Lower lobe of right lung (tissue), 2 donors: ENCODE results near the gene TMEM120A. TPM values are rescaled to one million over a fixed set of nuclear protein-coding genes. Genes with fewer than 3 reads are reported as not detected.

Experiments
- ATAC-seq, 2 donors: fragments of 200-7000 bp; cut with Tn5 transposase; one replicate each; pipeline ENCODE4 v1.9.1; 2020 to 2022; ENCODE audit warnings: mild to moderate bottlenecking in 2 of 2, moderate library complexity in 2 of 2
- DNase-seq: peaks from one replicate; pipeline ENCODE4 v3.0.0-alpha.2; 2020
- H3K27ac ChIP-seq: fragments of 200-600 bp; one replicate; pipeline ENCODE4 v1.8.0; 2022
- H3K27me3 ChIP-seq: fragments of 200-600 bp; one replicate; pipeline ENCODE4 v1.8.0; 2022; ENCODE audit warnings: low read depth
- H3K36me3 ChIP-seq: fragments of 200-600 bp; one replicate; pipeline ENCODE4 v1.8.0; 2022; ENCODE audit warnings: mild to moderate bottlenecking
- H3K4me1 ChIP-seq: fragments of 200-600 bp; one replicate; pipeline ENCODE4 v1.8.0; 2022
- H3K4me3 ChIP-seq: fragments of 200-600 bp; one replicate; pipeline ENCODE4 v1.8.0; 2022; ENCODE audit warnings: mild to moderate bottlenecking
- H3K9me3 ChIP-seq: fragments of 200-600 bp; one replicate; pipeline ENCODE4 v1.8.0; 2022
- CTCF ChIP-seq: fragments of 200-600 bp; IDR thresholded peaks from one replicate; pipeline ENCODE4 v1.8.0; 2022; ENCODE audit warnings: antibody characterized with exemption, mild to moderate bottlenecking
- intact Hi-C: fragments of 100-400 bp; cut with DNase I; formaldehyde crosslinking; loops from one replicate; pipeline ENCODE4 v1.11.0; 2022
- total RNA-seq: library from RNA; stranded (reverse); fragmentation: NEBNext Ultra II Directional; extraction: Animal tissue kit (Norgen Biotek cat#: 25700); gene quantifications from one replicate; pipeline ENCODE4 v1.2.1, GENCODE V29; 2021
- donor health status: DM: no; HTN: yes; CAD: no; lungs with severe emphysema.

Gene TMEM120A
- total RNA-seq, 1 donor from 2014 or later: 42.7 TPM

- intact Hi-C loops: no loop called here
- DNase-seq (no peak), ATAC-seq (no peak)
- no peaks in the 10 kb centered on the region for H3K9me3 ChIP-seq
- no peak overlapping the region for H3K4me3 ChIP-seq
- no peaks in the 10 kb centered on the region for H3K27me3 ChIP-seq
- no peaks in the 10 kb centered on the region for H3K4me1 ChIP-seq
- peaks cover 89% of the 10 kb centered on the region for H3K36me3 ChIP-seq
- TF ChIP-seq CTCF: no peak
- no peak overlapping the region for H3K27ac ChIP-seq
These were observed 12.7 kb downstream of the TMEM120A start for GRCh38 chr7:75981453-75982305.

- Histone ChIP-seq H3K27me3 (no peaks in the 10 kb centered on the region), H3K27ac (no peak overlapping the region), H3K4me1 (no peaks in the 10 kb centered on the region), H3K9me3 (no peaks in the 10 kb centered on the region), H3K36me3 (peaks cover 89% of the 10 kb centered on the region), H3K4me3 (no peak overlapping the region)
- DNase-seq: no peak
- intact Hi-C loops: no loop called here
- no peak for ATAC-seq
- no peak for TF ChIP-seq CTCF
These were observed 13.3 kb downstream of the TMEM120A start for GRCh38 chr7:75981203-75981452.

- TF ChIP-seq CTCF: no peak
- no peak overlapping the region for H3K4me3 ChIP-seq
- intact Hi-C loops: no loop called here
- peaks cover 89% of the 10 kb centered on the region for H3K36me3 ChIP-seq
- no peaks in the 10 kb centered on the region for H3K9me3 ChIP-seq
- H3K27me3 ChIP-seq: no peaks in the 10 kb centered on the region
- no peaks in the 10 kb centered on the region for H3K4me1 ChIP-seq
- H3K27ac ChIP-seq: no peak overlapping the region
- DNase-seq: no peak
- no peak for ATAC-seq
These were observed 13.8 kb downstream of the TMEM120A start for GRCh38 chr7:75980430-75981202.

GRCh38 chr7:75979759-75980429 lies 14.5 kb downstream of the TMEM120A start:
- ATAC-seq (peak in 1 of 2 donors; percentile 4), DNase-seq (no peak)
- H3K4me1 ChIP-seq: no peaks in the 10 kb centered on the region
- H3K36me3 ChIP-seq: peaks cover 87% of the 10 kb centered on the region
- no peak for TF ChIP-seq CTCF
- no peaks in the 10 kb centered on the region for H3K27me3 ChIP-seq
- H3K4me3 ChIP-seq: no peak overlapping the region
- no peak overlapping the region for H3K27ac ChIP-seq
- intact Hi-C loops: no loop called here
- H3K9me3 ChIP-seq: no peaks in the 10 kb centered on the region

GRCh38 chr7:75977743-75978142 lies 16.7 kb downstream of the TMEM120A start:
- Histone ChIP-seq H3K4me3 (no peak overlapping the region), H3K27me3 (no peaks in the 10 kb centered on the region), H3K36me3 (peaks cover 87% of the 10 kb centered on the region), H3K27ac (no peak overlapping the region), H3K4me1 (no peaks in the 10 kb centered on the region), H3K9me3 (no peaks in the 10 kb centered on the region)
- DNase-seq (no peak), ATAC-seq (no peak)
- TF ChIP-seq CTCF: no peak
- intact Hi-C loops: no loop called here
